ENCODE measurements around the gene ST7. TPM values are rescaled to one million over a fixed set of nuclear protein-coding genes. Genes with fewer than 3 reads are reported as not detected.

ST7 gene
- total and polyA plus RNA-seq, 2 of the 13 experiments (the other 11 are each of a cell fraction or from before 2014, with no cell fraction given), result 17.3 to 23.5 TPM

DNA sequence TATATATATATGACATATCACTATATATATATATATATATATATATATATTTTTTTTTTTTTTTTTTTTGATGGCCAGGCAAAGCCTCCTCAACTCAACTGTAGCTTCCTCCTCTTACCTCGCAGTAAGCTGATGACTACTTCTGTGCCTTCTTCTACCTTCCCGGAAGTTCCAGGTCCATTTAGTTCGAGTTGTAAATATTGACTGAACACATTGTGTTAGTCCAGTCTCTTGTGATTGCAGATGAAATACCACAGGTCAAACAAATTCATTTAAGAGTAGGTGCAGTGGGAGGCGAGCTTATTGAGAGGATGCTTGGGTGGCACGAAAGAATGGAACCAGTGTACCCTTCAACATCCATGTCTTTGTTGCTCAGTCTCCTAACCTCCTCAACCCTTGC, 144.6 kb downstream of the ST7 start (continued):
- TF ChIP-seq, protein P1, sequence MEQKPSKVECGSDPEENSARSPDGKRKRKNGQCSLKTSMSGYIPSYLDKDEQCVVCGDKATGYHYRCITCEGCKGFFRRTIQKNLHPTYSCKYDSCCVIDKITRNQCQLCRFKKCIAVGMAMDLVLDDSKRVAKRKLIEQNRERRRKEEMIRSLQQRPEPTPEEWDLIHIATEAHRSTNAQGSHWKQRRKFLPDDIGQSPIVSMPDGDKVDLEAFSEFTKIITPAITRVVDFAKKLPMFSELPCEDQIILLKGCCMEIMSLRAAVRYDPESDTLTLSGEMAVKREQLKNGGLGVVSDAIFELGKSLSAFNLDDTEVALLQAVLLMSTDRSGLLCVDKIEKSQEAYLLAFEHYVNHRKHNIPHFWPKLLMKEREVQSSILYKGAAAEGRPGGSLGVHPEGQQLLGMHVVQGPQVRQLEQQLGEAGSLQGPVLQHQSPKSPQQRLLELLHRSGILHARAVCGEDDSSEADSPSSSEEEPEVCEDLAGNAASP (CRISPR knock-in tag; IDR thresholded peaks at IDR 0.05; ENCODE audit: borderline replicate concordance), result no peak
- TF ChIP-seq, protein P2, sequence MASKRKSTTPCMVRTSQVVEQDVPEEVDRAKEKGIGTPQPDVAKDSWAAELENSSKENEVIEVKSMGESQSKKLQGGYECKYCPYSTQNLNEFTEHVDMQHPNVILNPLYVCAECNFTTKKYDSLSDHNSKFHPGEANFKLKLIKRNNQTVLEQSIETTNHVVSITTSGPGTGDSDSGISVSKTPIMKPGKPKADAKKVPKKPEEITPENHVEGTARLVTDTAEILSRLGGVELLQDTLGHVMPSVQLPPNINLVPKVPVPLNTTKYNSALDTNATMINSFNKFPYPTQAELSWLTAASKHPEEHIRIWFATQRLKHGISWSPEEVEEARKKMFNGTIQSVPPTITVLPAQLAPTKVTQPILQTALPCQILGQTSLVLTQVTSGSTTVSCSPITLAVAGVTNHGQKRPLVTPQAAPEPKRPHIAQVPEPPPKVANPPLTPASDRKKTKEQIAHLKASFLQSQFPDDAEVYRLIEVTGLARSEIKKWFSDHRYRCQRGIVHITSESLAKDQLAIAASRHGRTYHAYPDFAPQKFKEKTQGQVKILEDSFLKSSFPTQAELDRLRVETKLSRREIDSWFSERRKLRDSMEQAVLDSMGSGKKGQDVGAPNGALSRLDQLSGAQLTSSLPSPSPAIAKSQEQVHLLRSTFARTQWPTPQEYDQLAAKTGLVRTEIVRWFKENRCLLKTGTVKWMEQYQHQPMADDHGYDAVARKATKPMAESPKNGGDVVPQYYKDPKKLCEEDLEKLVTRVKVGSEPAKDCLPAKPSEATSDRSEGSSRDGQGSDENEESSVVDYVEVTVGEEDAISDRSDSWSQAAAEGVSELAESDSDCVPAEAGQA (IDR thresholded peaks at IDR 0.05; ENCODE audit: low read depth), result no peak
- TF ChIP-seq, protein P2 (CRISPR knock-in tag; IDR thresholded peaks at IDR 0.05; ENCODE audit: borderline replicate concordance), result no peak
- TF ChIP-seq ONECUT2 (CRISPR knock-in tag; IDR thresholded peaks at IDR 0.05) (no peak), FOXA3 (CRISPR knock-in tag; IDR thresholded peaks at IDR 0.05) (peak; percentile 91), ZNF326 (CRISPR knock-in tag; IDR thresholded peaks at IDR 0.05; ENCODE audit: borderline replicate concordance) (no peak), RORA (CRISPR knock-in tag; IDR thresholded peaks at IDR 0.05) (no peak), SAP130 (CRISPR knock-in tag; IDR thresholded peaks at IDR 0.05; ENCODE audit: low read depth) (0 out of 2 replicates have a peak, but pooled peaks have one; percentile 19)
- TF ChIP-seq, protein P3, sequence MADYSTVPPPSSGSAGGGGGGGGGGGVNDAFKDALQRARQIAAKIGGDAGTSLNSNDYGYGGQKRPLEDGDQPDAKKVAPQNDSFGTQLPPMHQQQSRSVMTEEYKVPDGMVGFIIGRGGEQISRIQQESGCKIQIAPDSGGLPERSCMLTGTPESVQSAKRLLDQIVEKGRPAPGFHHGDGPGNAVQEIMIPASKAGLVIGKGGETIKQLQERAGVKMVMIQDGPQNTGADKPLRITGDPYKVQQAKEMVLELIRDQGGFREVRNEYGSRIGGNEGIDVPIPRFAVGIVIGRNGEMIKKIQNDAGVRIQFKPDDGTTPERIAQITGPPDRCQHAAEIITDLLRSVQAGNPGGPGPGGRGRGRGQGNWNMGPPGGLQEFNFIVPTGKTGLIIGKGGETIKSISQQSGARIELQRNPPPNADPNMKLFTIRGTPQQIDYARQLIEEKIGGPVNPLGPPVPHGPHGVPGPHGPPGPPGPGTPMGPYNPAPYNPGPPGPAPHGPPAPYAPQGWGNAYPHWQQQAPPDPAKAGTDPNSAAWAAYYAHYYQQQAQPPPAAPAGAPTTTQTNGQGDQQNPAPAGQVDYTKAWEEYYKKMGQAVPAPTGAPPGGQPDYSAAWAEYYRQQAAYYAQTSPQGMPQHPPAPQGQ (CRISPR knock-in tag; IDR thresholded peaks at IDR 0.05; ENCODE audit: borderline replicate concordance), result no peak
- TF ChIP-seq, protein P4, sequence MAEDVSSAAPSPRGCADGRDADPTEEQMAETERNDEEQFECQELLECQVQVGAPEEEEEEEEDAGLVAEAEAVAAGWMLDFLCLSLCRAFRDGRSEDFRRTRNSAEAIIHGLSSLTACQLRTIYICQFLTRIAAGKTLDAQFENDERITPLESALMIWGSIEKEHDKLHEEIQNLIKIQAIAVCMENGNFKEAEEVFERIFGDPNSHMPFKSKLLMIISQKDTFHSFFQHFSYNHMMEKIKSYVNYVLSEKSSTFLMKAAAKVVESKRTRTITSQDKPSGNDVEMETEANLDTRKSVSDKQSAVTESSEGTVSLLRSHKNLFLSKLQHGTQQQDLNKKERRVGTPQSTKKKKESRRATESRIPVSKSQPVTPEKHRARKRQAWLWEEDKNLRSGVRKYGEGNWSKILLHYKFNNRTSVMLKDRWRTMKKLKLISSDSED (CRISPR knock-in tag; IDR thresholded peaks at IDR 0.05), result no peak
- TF ChIP-seq, protein P5, sequence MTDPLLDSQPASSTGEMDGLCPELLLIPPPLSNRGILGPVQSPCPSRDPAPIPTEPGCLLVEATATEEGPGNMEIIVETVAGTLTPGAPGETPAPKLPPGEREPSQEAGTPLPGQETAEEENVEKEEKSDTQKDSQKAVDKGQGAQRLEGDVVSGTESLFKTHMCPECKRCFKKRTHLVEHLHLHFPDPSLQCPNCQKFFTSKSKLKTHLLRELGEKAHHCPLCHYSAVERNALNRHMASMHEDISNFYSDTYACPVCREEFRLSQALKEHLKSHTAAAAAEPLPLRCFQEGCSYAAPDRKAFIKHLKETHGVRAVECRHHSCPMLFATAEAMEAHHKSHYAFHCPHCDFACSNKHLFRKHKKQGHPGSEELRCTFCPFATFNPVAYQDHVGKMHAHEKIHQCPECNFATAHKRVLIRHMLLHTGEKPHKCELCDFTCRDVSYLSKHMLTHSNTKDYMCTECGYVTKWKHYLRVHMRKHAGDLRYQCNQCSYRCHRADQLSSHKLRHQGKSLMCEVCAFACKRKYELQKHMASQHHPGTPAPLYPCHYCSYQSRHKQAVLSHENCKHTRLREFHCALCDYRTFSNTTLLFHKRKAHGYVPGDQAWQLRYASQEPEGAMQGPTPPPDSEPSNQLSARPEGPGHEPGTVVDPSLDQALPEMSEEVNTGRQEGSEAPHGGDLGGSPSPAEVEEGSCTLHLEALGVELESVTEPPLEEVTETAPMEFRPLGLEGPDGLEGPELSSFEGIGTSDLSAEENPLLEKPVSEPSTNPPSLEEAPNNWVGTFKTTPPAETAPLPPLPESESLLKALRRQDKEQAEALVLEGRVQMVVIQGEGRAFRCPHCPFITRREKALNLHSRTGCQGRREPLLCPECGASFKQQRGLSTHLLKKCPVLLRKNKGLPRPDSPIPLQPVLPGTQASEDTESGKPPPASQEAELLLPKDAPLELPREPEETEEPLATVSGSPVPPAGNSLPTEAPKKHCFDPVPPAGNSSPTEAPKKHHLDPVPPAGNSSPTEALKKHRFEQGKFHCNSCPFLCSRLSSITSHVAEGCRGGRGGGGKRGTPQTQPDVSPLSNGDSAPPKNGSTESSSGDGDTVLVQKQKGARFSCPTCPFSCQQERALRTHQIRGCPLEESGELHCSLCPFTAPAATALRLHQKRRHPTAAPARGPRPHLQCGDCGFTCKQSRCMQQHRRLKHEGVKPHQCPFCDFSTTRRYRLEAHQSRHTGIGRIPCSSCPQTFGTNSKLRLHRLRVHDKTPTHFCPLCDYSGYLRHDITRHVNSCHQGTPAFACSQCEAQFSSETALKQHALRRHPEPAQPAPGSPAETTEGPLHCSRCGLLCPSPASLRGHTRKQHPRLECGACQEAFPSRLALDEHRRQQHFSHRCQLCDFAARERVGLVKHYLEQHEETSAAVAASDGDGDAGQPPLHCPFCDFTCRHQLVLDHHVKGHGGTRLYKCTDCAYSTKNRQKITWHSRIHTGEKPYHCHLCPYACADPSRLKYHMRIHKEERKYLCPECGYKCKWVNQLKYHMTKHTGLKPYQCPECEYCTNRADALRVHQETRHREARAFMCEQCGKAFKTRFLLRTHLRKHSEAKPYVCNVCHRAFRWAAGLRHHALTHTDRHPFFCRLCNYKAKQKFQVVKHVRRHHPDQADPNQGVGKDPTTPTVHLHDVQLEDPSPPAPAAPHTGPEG (CRISPR knock-in tag; IDR thresholded peaks at IDR 0.05), result no peak
